Endothelial cell of umbilical vein (primary cell): ENCODE data around the gene BCO1. TPM values are rescaled to one million over a fixed set of nuclear protein-coding genes. Genes with fewer than 3 reads are reported as not detected.

Experiments used
- BruUV-seq: library from RNA; stranded (reverse); fragments of 400-500 nt; replicated peaks from 2 replicates; lab custom pipeline; 2021; lab: Mats Ljungman, UMichigan
- CTCF ChIA-PET: fragments of 300-600, 350-600 bp; sonication (Branson Sonifier 250); formaldehyde crosslinking; loops from one replicate; lab custom pipeline; 2021; ENCODE audit warnings: antibody characterized with exemption, inconsistent platforms; lab: Charles Lee
- POLR2A ChIA-PET: fragments of 300-600, 350-600 bp; sonication (Branson Sonifier 250); formaldehyde crosslinking; loops from one replicate; lab custom pipeline; 2021; ENCODE audit warnings: antibody characterized with exemption, inconsistent platforms; lab: Charles Lee
- DNase-seq: peaks from one replicate; pipeline ENCODE4 v3.0.0-alpha.2; 2011; ENCODE audit warnings: low read depth, low spot score
- FAIRE-seq: peaks from 2 replicates; lab custom pipeline; 2011; peaks lifted over from hg19 to GRCh38; lab: Jason Lieb, UNC
- H2AFZ ChIP-seq: 2 replicates; pipeline ENCODE4 v1.6.0; 2012; ENCODE audit warnings: low read depth, low read length, control low read depth, inconsistent platforms
- H3K27ac ChIP-seq: 2 replicates; pipeline ENCODE4 v1.5.1; 2011; ENCODE audit warnings: low read depth, mild to moderate bottlenecking, control low read depth, low read length, moderate library complexity; ENCODE audit not compliant: insufficient read depth
- H3K27me3 ChIP-seq, 2 experiments: 2 replicates each; pipeline versions ENCODE4 v1.6.0 to v1.6.1; 2011; ENCODE audit warnings: low read length in 2 of 2, mixed read lengths in 1 of 2; ENCODE audit not compliant: control insufficient read depth in 2 of 2, insufficient read depth in 2 of 2
- H3K36me3 ChIP-seq, 2 experiments: 2 replicates in 1 of 2; 3 replicates in 1 of 2; pipeline ENCODE4 v1.5.1; 2011; ENCODE audit warnings: low read length in 2 of 2, mild to moderate bottlenecking in 1 of 2, moderate library complexity in 1 of 2; ENCODE audit not compliant: control insufficient read depth in 2 of 2, insufficient read depth in 2 of 2; ENCODE audit errors: extremely low read depth in 1 of 2
- H3K4me1 ChIP-seq: 3 replicates; pipeline ENCODE4 v1.5.1; 2011; ENCODE audit warnings: mild to moderate bottlenecking, low read length; ENCODE audit not compliant: control insufficient read depth, insufficient read depth; ENCODE audit errors: extremely low read depth
- H3K4me2 ChIP-seq: 2 replicates; pipeline ENCODE4 v1.6.1; 2011; ENCODE audit warnings: low read length, control low read depth, mixed read lengths; ENCODE audit not compliant: insufficient read depth
- H3K4me3 ChIP-seq, 3 experiments: fragments of 200-600 bp in 1 of 3; sonication (generic), shearing (Covaris generic) in 1 of 3; replicated peaks in 1 of 3; 2 replicates each; pipeline ENCODE4 v1.5.1; 2011 to 2016; ENCODE audit warnings: control low read depth in 3 of 3, low read length in 3 of 3, mild to moderate bottlenecking in 2 of 3, inconsistent platforms in 1 of 3, low read depth in 1 of 3, moderate library complexity in 1 of 3; ENCODE audit not compliant: insufficient read depth in 1 of 3
- H3K79me2 ChIP-seq: 2 replicates; pipeline ENCODE4 v1.6.0; 2012; ENCODE audit warnings: low read length, inconsistent platforms; ENCODE audit not compliant: control insufficient read depth, insufficient read depth
- H3K9ac ChIP-seq: replicated peaks from 2 replicates; pipeline ENCODE3; 2011; ENCODE audit warnings: low read length, control low read depth; ENCODE audit not compliant: insufficient read depth; ENCODE audit errors: extremely low read depth
- H3K9me1 ChIP-seq: replicated peaks from 3 replicates; pipeline ENCODE4 v1.6.0; 2011; ENCODE audit warnings: mild to moderate bottlenecking, low read length; ENCODE audit not compliant: control insufficient read depth, insufficient read depth; ENCODE audit errors: extremely low read depth
- H3K9me3 ChIP-seq: replicated peaks from 2 replicates; pipeline ENCODE4 v1.5.1; 2012; ENCODE audit warnings: low read length, inconsistent platforms; ENCODE audit not compliant: control insufficient read depth, insufficient read depth
- H4K20me1 ChIP-seq: replicated peaks from 2 replicates; pipeline ENCODE3; 2011; ENCODE audit warnings: mild to moderate bottlenecking, low read length; ENCODE audit not compliant: control insufficient read depth, insufficient read depth; ENCODE audit errors: extremely low read depth
- EZH2 ChIP-seq: IDR thresholded peaks from 2 replicates; pipeline ENCODE4 v1.6.1; 2012; ENCODE audit warnings: borderline replicate concordance, low read depth, mild to moderate bottlenecking, moderate library complexity, low read length, inconsistent platforms; ENCODE audit not compliant: severe bottlenecking
- FOS ChIP-seq: IDR thresholded peaks from 2 replicates; pipeline ENCODE4 v1.6.1; 2011; ENCODE audit warnings: mild to moderate bottlenecking, low read length, moderate library complexity, borderline replicate concordance; ENCODE audit not compliant: insufficient read depth
- GATA2 ChIP-seq: IDR thresholded peaks from 2 replicates; pipeline ENCODE4 v1.7.0; 2011; ENCODE audit warnings: low read depth, mild to moderate bottlenecking, moderate library complexity, mixed read lengths, low read length; ENCODE audit not compliant: insufficient read length, insufficient read depth
- JUN ChIP-seq: IDR thresholded peaks from 2 replicates; pipeline ENCODE4 v1.6.1; 2011; ENCODE audit warnings: borderline replicate concordance, low read depth; ENCODE audit not compliant: insufficient read length, insufficient read depth
- MYC ChIP-seq: IDR thresholded peaks from one replicate; pipeline ENCODE4 v1.6.1; 2011; ENCODE audit warnings: mild to moderate bottlenecking, low read depth, low read length
- POLR2A ChIP-seq: IDR thresholded peaks from 2 replicates; pipeline ENCODE4 v1.6.1; 2012; ENCODE audit warnings: low read depth, mild to moderate bottlenecking, control low read depth, low read length
- POLR2AphosphoS5 ChIP-seq: IDR thresholded peaks from 2 replicates; pipeline ENCODE4 v1.6.1; 2012; ENCODE audit warnings: low read depth, mild to moderate bottlenecking, control low read depth, low read length, moderate library complexity; ENCODE audit not compliant: insufficient read depth
- dilution Hi-C: fragments of 300-500 bp; cut with MboI; formaldehyde crosslinking; loops from one replicate; pipeline ENCODE4 v1.15.0; 2019; ENCODE audit warnings: low sequenced_read_pairs; ENCODE audit not compliant: extremely low pct_ligation_motif_present
- intact Hi-C: fragments of 100-400 bp; cut with micrococcal nuclease; formaldehyde crosslinking; loops from one replicate; pipeline ENCODE4 v1.10.0; 2022
- polyA plus RNA-seq, 4 experiments: library from polyadenylated mRNA; depleted of rRNA in 3 of 4; stranded (reverse) in 3 of 4; unstranded in 1 of 4; fragments of >200 nt; gene quantifications; 2 replicates each; pipeline versions ENCODE4 v1.2.1 to v1.2.3, GENCODE V29; 2011 to 2012; ENCODE audit warnings: missing spikeins in 1 of 4
- total RNA-seq: library from RNA; stranded (reverse); gene quantifications from 2 replicates; pipeline ENCODE4 v1.2.3, GENCODE V29; 2021
- TF ChIP-seq, protein P1 (sequence below): IDR thresholded peaks from 2 replicates; pipeline ENCODE4 v1.6.1; 2011; ENCODE audit not compliant: insufficient read depth, insufficient read length
- TF ChIP-seq, protein P2 (sequence below), 2 donors: IDR thresholded peaks; 1 replicate in 1 of 2; 2 replicates in 1 of 2; pipeline ENCODE4 v1.5.1; 2011; ENCODE audit warnings: low read length in 2 of 2, mild to moderate bottlenecking in 2 of 2, moderate library complexity in 2 of 2, control low read depth in 1 of 2, inconsistent platforms in 1 of 2, low read depth in 1 of 2; ENCODE audit not compliant: insufficient read depth in 1 of 2; ENCODE audit errors: extremely low read depth in 1 of 2

BCO1 gene
- total and polyA plus RNA-seq, 2 donors (not counting 3 experiments of a cell fraction or from before 2014, with no cell fraction given): not detected

DNA sequence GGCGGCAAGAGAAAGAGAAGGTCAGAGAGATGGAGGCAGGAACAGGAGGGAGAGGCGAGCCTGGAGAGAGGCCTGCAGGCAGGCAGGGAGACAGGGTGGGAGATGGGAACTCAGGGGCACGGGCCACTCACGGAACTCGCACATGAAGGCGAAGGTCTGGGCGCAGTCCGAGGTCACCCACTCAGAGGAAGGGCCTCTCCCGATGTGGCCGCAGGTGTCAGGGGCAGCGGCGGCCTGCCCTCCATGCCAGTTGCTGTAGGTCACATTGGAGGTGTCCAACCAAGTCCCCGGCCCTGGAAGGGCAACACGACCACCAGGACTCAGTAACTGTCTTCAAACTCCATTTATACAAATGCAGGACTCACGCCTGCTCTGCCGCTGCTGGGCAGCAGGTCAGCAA lies 22.4 kb upstream of the BCO1 start:
- dilution Hi-C loops: no loop called here
- no peak for DNase-seq
- H3K4me2 ChIP-seq: no peak overlapping the region
- no peak overlapping the region for H3K9ac ChIP-seq
- H3K4me3 ChIP-seq: no peak overlapping the region
- ChIA-PET CTCF (interaction anchor here (3.2 kb wide), 1 partner anchor 11 kb away, joined by 24 read pairs; no protein-coding TSS in a partner anchor), POLR2A (no interaction called here)
- TF ChIP-seq POLR2AphosphoS5: no peak
- no peak for TF ChIP-seq GATA2
- no peak for TF ChIP-seq FOS
- TF ChIP-seq EZH2: no peak
- no peak for TF ChIP-seq POLR2A
- TF ChIP-seq, protein P1, sequence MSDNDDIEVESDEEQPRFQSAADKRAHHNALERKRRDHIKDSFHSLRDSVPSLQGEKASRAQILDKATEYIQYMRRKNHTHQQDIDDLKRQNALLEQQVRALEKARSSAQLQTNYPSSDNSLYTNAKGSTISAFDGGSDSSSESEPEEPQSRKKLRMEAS: no peak
- TF ChIP-seq, protein P2, sequence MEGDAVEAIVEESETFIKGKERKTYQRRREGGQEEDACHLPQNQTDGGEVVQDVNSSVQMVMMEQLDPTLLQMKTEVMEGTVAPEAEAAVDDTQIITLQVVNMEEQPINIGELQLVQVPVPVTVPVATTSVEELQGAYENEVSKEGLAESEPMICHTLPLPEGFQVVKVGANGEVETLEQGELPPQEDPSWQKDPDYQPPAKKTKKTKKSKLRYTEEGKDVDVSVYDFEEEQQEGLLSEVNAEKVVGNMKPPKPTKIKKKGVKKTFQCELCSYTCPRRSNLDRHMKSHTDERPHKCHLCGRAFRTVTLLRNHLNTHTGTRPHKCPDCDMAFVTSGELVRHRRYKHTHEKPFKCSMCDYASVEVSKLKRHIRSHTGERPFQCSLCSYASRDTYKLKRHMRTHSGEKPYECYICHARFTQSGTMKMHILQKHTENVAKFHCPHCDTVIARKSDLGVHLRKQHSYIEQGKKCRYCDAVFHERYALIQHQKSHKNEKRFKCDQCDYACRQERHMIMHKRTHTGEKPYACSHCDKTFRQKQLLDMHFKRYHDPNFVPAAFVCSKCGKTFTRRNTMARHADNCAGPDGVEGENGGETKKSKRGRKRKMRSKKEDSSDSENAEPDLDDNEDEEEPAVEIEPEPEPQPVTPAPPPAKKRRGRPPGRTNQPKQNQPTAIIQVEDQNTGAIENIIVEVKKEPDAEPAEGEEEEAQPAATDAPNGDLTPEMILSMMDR (IDR thresholded peaks at IDR 0.05; ENCODE audit: extremely low read depth in 1 of 2, insufficient read depth in 1 of 2, low read depth in 1 of 2, low read length in 2 of 2): no peak
- no peak for TF ChIP-seq MYC
- TF ChIP-seq JUN: no peak
- FAIRE-seq: no peak
- no peaks in the 10 kb centered on the region for H3K9me3 ChIP-seq
- H3K79me2 ChIP-seq: no peaks in the 10 kb centered on the region
- no peaks in the 10 kb centered on the region for H3K36me3 ChIP-seq
- no peaks in the 10 kb centered on the region for H3K4me1 ChIP-seq
- BruUV-seq: no TSS peak
- no peak overlapping the region for H3K27ac ChIP-seq
- H2AFZ ChIP-seq: no peak overlapping the region
- intact Hi-C loops: no loop called here
- peaks cover 0 to 2% of the 10 kb centered on the region in 2 experiments for H3K27me3 ChIP-seq
- no peaks in the 10 kb centered on the region for H4K20me1 ChIP-seq
- H3K9me1 ChIP-seq: no peaks in the 10 kb centered on the region
